Measurements from ENCODE around the gene PHKG1.

DNA sequence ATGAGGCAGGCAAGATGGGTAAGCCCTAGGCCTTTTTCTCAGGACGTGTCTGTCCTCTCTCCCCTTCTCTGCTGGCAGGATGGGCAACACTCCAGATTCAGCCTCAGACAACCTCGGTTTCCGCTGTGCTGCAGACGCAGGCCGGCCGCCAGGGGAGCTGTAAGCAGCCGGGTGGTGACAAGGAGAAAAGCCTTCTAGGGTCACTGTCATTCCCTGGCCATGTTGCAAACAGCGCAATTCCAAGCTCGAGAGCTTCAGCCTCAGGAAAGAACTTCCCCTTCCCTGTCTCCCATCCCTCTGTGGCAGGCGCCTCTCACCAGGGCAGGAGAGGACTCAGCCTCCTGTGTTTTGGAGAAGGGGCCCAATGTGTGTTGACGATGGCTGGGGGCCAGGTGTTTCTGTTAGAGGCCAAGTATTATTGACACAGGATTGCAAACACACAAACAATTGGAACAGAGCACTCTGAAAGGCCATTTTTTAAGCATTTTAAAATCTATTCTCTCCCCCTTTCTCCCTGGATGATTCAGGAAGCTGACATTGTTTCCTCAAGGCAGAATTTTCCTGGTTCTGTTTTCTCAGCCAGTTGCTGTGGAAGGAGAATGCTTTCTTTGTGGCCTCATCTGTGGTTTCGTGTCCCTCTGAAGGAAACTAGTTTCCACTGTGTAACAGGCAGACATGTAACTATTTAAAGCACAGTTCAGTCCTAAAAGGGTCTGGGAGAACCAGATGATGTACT, 13.1 kb downstream of the PHKG1 start:
- TF ChIP-seq CTCF (IDR thresholded peaks at IDR 0.05) (peak; percentile 51 to 84 (median 54)), EP300 (IDR thresholded peaks at IDR 0.05) (no peak), POLR2A (IDR thresholded peaks at IDR 0.05; ENCODE audit: low read depth) (no peak), POLR2AphosphoS5 (IDR thresholded peaks at IDR 0.05) (peak; percentile 46 to 71)
